H1 (cell line): Measurements from ENCODE around the gene KIF21A. TPM values are rescaled to one million over a fixed set of nuclear protein-coding genes. Genes with fewer than 3 reads are reported as not detected.
A peak's percentile ranks its signal among the peaks of the same experiment; 100 is the strongest.

Experiments
- BCL11A ChIP-seq, 2 experiments: IDR thresholded peaks; one replicate each; pipeline ENCODE4 v1.6.1; 2011; ENCODE audit warnings: low read depth in 2 of 2, low read length in 2 of 2, mild to moderate bottlenecking in 2 of 2
- CHD7 ChIP-seq: fragments of 300-600 bp; sonication (generic); IDR thresholded peaks from 2 replicates; pipeline ENCODE4 v1.7.1; 2012; ENCODE audit warnings: low read length, moderate library complexity, mild to moderate bottlenecking, inconsistent platforms; ENCODE audit not compliant: insufficient replicate concordance
- HDAC2 ChIP-seq, 2 experiments: fragments of 300-600 bp in 1 of 2; sonication (generic) in 1 of 2; IDR thresholded peaks; 2 replicates each; pipeline ENCODE4 v1.6.1; 2011 to 2012; ENCODE audit warnings: low read depth in 2 of 2, low read length in 2 of 2, mild to moderate bottlenecking in 2 of 2, moderate library complexity in 2 of 2, borderline replicate concordance in 1 of 2, inconsistent platforms in 1 of 2
- polyA plus RNA-seq, 7 experiments: library from polyadenylated mRNA; depleted of rRNA in 3 of 7; stranded (reverse) in 5 of 7; unstranded in 2 of 7; fragments of >200 nt in 5 of 7; fragments of 200-250 nt in 2 of 7; gene quantifications; 1 replicate in 5 of 7; 2 replicates in 1 of 7; 4 replicates in 1 of 7; pipeline versions ENCODE4 v1.2.1 to v1.2.3, GENCODE V29; 2011 to 2013; ENCODE audit warnings: missing spikeins in 2 of 7, mixed read lengths in 2 of 7
- total RNA-seq: library from RNA; stranded (reverse); fragmentation: NEBNext Ultra II Directional; extraction: Animal tissue kit (Norgen Biotek cat#: 25700); gene quantifications from 2 replicates; pipeline ENCODE4 v1.2.1, GENCODE V29; 2021

The KIF21A gene
- total and polyA plus RNA-seq, 2 of the 8 experiments (the other 6 are each of a cell fraction or from before 2014, with no cell fraction given) = 10.0 to 26.0 TPM

GRCh38 chr12:39451977-39452376 lies 9.1 kb upstream of the KIF21A start (continued):
- peak; percentile 60 for TF ChIP-seq CHD7
- TF ChIP-seq BCL11A (IDR thresholded peaks at IDR 0.05; ENCODE audit: low read depth in 2 of 2, low read length in 2 of 2) = peak; percentile 46 to 84
- 0 out of 4 replicates have a peak, but pooled peaks of 1 of the 2 experiments have one; percentile 21 for TF ChIP-seq HDAC2 (IDR thresholded peaks at IDR 0.05; ENCODE audit: borderline replicate concordance in 1 of 2, low read depth in 2 of 2, low read length in 2 of 2)
